PFSK-1 (cell line): ENCODE measurements around the gene TLR2. TPM values are rescaled to one million over a fixed set of nuclear protein-coding genes. Genes with fewer than 3 reads are reported as not detected.

Experiments
- FOXP2 ChIP-seq: optimal IDR thresholded peaks from 2 replicates; pipeline ENCODE3; 2011; ENCODE audit warnings: borderline replicate concordance, control low read depth, inconsistent platforms; ENCODE audit not compliant: insufficient read depth; ENCODE audit errors: extremely low read length, extremely low read depth
- POLR2AphosphoS5 ChIP-seq: IDR thresholded peaks from 2 replicates; pipeline ENCODE4 v1.6.1; 2012; ENCODE audit warnings: low read depth, mild to moderate bottlenecking, control low read depth, low read length, moderate library complexity
- SIN3A ChIP-seq: IDR thresholded peaks from 2 replicates; pipeline ENCODE4 v1.6.1; 2012; ENCODE audit warnings: mild to moderate bottlenecking, low read length, moderate library complexity, borderline replicate concordance; ENCODE audit not compliant: insufficient read depth
- TAF1 ChIP-seq: IDR thresholded peaks from 2 replicates; pipeline ENCODE4 v1.6.1; 2012; ENCODE audit warnings: low read length, control low read depth, borderline replicate concordance; ENCODE audit not compliant: insufficient read depth
- polyA plus RNA-seq: library from polyadenylated mRNA; unstranded; fragments of >200 nt; gene quantifications from one replicate; pipeline ENCODE4 v1.2.1, GENCODE V29; 2012; ENCODE audit warnings: low read depth, missing spikeins; ENCODE audit not compliant: insufficient read length
- TF ChIP-seq, protein P1 (sequence below), 2 experiments: IDR thresholded peaks; 2 replicates each; pipeline versions ENCODE4 v1.6.1 to v1.8.0; 2011 to 2012; ENCODE audit warnings: low read depth in 2 of 2, low read length in 2 of 2, control low read depth in 1 of 2, inconsistent platforms in 1 of 2, mild to moderate bottlenecking in 1 of 2, moderate library complexity in 1 of 2; ENCODE audit not compliant: insufficient read depth in 1 of 2

Gene TLR2
- not detected for polyA plus RNA-seq

GRCh38 chr4:153684182-153684970 is at the start of gene TLR2:
Gene TLR2, plus strand, starts transcription at chr4:153684280. Its CDS starts 18,628 bp downstream, at chr4:153702908.
- TF ChIP-seq, protein P1, sequence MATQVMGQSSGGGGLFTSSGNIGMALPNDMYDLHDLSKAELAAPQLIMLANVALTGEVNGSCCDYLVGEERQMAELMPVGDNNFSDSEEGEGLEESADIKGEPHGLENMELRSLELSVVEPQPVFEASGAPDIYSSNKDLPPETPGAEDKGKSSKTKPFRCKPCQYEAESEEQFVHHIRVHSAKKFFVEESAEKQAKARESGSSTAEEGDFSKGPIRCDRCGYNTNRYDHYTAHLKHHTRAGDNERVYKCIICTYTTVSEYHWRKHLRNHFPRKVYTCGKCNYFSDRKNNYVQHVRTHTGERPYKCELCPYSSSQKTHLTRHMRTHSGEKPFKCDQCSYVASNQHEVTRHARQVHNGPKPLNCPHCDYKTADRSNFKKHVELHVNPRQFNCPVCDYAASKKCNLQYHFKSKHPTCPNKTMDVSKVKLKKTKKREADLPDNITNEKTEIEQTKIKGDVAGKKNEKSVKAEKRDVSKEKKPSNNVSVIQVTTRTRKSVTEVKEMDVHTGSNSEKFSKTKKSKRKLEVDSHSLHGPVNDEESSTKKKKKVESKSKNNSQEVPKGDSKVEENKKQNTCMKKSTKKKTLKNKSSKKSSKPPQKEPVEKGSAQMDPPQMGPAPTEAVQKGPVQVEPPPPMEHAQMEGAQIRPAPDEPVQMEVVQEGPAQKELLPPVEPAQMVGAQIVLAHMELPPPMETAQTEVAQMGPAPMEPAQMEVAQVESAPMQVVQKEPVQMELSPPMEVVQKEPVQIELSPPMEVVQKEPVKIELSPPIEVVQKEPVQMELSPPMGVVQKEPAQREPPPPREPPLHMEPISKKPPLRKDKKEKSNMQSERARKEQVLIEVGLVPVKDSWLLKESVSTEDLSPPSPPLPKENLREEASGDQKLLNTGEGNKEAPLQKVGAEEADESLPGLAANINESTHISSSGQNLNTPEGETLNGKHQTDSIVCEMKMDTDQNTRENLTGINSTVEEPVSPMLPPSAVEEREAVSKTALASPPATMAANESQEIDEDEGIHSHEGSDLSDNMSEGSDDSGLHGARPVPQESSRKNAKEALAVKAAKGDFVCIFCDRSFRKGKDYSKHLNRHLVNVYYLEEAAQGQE (IDR thresholded peaks at IDR 0.05; ENCODE audit: insufficient read depth in 1 of 2, low read depth in 2 of 2, low read length in 2 of 2), result no peak
- TF ChIP-seq FOXP2, result no peak
- no peak for TF ChIP-seq POLR2AphosphoS5
- no peak for TF ChIP-seq TAF1
- no peak for TF ChIP-seq SIN3A

DNA sequence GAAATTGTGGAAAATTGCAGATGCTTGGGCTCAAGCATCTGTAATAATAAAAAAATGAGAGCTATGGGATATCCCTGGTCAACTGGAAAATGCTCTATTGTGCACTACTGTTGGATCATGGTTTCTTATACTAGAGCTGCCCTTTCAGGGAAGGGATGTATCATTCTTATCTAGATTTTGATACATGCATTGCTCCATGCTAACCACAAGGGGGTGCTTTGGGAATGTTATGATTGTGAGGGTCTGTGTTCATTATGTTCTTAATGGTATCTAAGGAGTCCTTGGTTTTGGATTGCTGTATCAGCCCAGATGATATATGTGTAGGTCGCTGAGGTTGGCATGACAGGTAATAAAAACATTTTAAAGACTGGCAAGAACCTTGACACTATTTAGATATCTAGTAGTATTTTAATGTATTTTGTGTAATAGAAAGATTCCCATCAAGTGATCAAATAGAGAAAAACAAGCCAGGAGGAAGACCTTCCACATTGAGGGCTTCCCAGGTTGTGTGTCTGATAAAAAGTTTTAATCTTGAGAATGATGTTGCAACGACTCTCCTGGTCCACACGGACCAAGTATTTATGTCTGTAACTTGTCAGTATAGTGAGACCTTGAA is 49.2 kb upstream of the TLR2 start:
- no peak for TF ChIP-seq POLR2AphosphoS5
- TF ChIP-seq SIN3A, result no peak
- TF ChIP-seq TAF1, result no peak
- TF ChIP-seq FOXP2, result no peak
- TF ChIP-seq, protein P1 (IDR thresholded peaks at IDR 0.05; ENCODE audit: insufficient read depth in 1 of 2, low read depth in 2 of 2, low read length in 2 of 2), result no peak

DNA sequence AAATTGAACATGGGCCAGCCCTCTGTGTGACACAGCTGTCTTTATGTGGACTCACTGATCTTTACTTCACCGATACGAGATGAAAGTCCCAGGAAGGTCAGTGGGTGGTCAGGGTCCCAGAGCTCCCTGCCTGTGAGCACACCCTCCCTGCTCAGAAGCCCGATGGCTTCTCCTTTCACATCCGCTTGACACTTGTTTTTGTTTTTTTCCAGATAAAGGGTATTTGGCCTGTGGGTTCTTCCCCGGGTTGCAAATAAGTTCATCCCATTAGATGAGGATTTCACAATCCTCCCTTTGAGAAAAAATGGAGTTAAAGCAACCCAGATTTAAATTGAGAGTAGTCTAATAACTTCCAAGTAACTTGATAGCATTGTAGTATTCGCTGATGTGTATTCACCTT is 48.2 kb upstream of the TLR2 start:
- TF ChIP-seq POLR2AphosphoS5, result no peak
- no peak for TF ChIP-seq TAF1
- TF ChIP-seq SIN3A, result no peak
- no peak for TF ChIP-seq FOXP2
- TF ChIP-seq, protein P1 (IDR thresholded peaks at IDR 0.05; ENCODE audit: insufficient read depth in 1 of 2, low read depth in 2 of 2, low read length in 2 of 2), result no peak

- no peak for TF ChIP-seq TAF1
- TF ChIP-seq, protein P1 (IDR thresholded peaks at IDR 0.05; ENCODE audit: insufficient read depth in 1 of 2, low read depth in 2 of 2, low read length in 2 of 2), result no peak
- TF ChIP-seq SIN3A, result no peak
- no peak for TF ChIP-seq FOXP2
- no peak for TF ChIP-seq POLR2AphosphoS5
These were observed 46.9 kb upstream of the TLR2 start for GRCh38 chr4:153637201-153637600.
